Spleen (tissue), 7 donors: Measurements from ENCODE around the gene TRIM7.

ENCODE experiments used
- POLR2A ChIP-seq, 3 donors: fragments of 450-650 bp; IDR thresholded peaks; one replicate each; pipeline ENCODE4 v1.5.1; 2017; ENCODE audit warnings: antibody characterized with exemption in 3 of 3, mild to moderate bottlenecking in 1 of 3
- POLR2AphosphoS5 ChIP-seq, 3 donors: sonication (generic); formaldehyde crosslinking; IDR thresholded peaks; one replicate each; pipeline ENCODE4 v1.5.1; 2017; ENCODE audit warnings: antibody characterized with exemption in 3 of 3
- TF ChIP-seq, protein P1 (sequence below), 11 experiments: fragments of 200-600 bp in 7 of 11; fragments of 450-650 bp in 4 of 11; sonication (generic) in 4 of 11; IDR thresholded peaks in 8 of 11; conservative IDR thresholded peaks in 3 of 11; 1 replicate in 7 of 11; 2 replicates in 4 of 11; pipeline versions ENCODE4 v1.4.0 to v1.8.0; 2016 to 2021; ENCODE audit warnings: antibody characterized with exemption in 11 of 11, inconsistent platforms in 4 of 11, mild to moderate bottlenecking in 1 of 11
- donor health status: DM: no; HTN: no; CAD: no; lungs with moderate emphysema.
- donor health status: DM: no; HTN: no; CAD: no.
- donor health status: DM: no; HTN: no; CAD: no.

DNA sequence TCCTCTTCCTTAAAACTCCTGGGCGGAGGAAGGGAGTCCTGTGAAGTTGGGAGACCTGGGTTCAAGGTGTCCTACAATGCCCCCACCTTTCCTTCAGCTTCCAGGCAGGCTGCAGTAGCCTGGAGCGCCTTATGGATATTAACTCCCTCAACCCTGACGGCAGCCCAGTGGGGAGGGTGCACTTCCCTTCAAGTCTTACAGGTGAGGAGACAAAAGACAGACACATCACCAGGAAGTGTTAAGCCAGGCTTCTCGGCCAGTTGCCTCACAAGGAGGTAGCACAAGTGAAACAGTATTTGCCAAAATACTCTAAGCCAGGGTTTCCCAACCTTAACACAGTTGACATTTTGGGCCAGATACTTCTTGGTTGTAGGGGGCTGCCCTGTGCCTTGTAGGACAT lies 4.2 kb downstream of the TRIM7 start:
- TF ChIP-seq, protein P1, sequence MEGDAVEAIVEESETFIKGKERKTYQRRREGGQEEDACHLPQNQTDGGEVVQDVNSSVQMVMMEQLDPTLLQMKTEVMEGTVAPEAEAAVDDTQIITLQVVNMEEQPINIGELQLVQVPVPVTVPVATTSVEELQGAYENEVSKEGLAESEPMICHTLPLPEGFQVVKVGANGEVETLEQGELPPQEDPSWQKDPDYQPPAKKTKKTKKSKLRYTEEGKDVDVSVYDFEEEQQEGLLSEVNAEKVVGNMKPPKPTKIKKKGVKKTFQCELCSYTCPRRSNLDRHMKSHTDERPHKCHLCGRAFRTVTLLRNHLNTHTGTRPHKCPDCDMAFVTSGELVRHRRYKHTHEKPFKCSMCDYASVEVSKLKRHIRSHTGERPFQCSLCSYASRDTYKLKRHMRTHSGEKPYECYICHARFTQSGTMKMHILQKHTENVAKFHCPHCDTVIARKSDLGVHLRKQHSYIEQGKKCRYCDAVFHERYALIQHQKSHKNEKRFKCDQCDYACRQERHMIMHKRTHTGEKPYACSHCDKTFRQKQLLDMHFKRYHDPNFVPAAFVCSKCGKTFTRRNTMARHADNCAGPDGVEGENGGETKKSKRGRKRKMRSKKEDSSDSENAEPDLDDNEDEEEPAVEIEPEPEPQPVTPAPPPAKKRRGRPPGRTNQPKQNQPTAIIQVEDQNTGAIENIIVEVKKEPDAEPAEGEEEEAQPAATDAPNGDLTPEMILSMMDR (IDR thresholded peaks at IDR 0.05 in 8 of 11, conservative IDR thresholded peaks at IDR 0.05 in 3 of 11) = no peak
- no peak for TF ChIP-seq POLR2AphosphoS5 (IDR thresholded peaks at IDR 0.05)
- no peak for TF ChIP-seq POLR2A (IDR thresholded peaks at IDR 0.05)
